Endometrium (tissue), 2 donors: ENCODE measurements around the gene GKN2.
"Not testable (repeated sequence)": the region's sequence is repeated elsewhere in the genome, so short reads cannot be mapped to it uniquely, and the experiment has no call there.

Experiments
- FAIRE-seq: peaks from 2 replicates; lab custom pipeline; 2012; peaks lifted over from hg19 to GRCh38; lab: Jason Lieb, UNC
- donor health status: control.
- donor health status: control.

GKN2 gene

DNA sequence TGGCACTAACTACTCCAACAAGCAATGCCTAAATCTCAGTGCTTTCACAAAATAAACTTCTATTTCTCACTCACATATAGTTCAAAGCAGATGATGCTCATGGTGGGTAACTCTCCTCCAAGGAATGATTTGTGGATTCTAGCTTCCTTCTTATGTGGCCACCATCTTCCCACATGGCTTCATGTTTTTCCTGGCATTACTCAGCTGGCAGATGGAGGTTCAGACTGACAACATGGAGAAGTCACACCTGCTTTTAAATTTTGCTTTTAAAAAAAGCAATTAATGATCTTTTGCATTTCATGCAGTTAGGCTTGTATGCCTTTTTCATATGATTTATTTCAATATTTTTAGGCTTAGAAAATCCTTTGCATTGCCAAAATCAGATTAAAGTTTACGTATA, 6.3 kb upstream of the GKN2 start:
- FAIRE-seq: no peak

DNA sequence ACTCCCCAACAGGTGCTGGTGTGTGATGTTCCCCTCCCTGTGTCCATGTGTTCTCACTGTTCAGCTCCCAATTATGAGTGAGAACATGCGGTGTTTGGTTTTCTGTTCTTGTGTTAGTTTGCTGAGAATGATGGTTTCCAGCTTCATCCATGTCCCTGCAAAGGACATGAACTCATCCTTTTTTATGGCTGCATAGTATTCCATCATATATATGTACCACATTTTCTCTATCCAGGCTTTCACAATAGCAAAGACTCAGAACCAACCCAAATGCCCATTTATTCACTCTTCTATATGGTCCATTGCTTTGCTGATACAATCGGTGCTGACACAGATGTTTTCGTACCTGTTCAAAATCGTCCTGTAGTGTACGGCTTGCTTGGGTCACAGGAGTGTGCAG, 2.7 kb upstream of the GKN2 start:
- FAIRE-seq: not testable (repeated sequence)

DNA sequence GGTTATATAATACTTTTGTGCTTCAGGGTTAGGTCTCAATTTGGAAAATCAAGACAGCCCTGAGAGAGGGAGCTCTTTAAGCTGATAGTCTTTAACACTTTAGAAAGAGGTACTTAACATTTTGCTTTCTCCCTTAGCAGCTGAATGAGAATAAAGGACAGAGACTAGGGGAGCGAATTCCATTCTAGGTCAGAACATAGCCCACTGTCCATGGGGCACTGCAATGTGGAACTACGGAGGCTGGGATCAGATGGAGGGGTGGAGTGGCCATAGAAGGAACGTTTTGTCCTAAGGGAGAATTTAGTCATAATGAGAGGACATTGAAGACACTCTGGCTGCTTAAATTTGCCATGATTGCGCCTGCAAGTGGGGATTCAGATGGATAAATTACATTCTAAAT, 794 bp downstream of the GKN2 start:
- FAIRE-seq: no peak

DNA sequence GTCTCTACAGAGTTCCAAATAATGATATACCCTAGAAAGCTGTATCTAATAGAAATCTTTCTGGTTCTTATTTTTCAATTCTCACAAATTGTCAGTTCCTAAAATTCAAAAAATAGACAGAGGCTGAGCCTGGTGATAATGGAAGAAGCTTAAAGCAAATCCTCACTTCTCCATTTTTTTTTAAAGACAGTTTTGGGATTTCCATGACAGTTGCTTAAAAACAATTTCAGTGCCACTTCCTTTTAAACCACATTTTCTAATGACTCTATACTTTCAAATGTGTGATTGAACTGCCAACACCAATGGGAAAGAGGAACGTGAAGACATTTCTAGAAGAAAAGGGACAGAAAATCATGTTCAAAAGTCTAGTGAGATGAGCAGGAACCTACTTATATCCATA, 4.0 kb downstream of the GKN2 start:
- FAIRE-seq: no peak

DNA sequence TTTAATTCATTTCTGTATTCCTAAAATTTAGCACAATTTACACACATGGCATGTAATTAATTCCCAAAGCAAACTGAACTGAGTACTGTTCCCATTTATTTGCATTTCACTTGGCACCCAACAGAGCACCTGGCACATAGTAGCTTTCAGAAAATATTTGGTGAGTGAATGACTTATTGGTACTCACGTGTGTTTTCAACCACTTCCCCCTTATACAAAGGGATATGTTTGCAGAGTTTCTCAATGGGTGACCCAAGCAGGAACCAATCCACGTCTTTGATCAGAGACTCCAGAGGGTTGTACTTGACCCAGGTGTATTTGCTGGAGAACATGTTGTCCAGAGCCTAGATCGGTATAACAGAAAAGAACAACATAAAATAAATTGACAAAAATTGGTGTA, 6.6 kb downstream of the GKN2 start:
- FAIRE-seq: no peak

DNA sequence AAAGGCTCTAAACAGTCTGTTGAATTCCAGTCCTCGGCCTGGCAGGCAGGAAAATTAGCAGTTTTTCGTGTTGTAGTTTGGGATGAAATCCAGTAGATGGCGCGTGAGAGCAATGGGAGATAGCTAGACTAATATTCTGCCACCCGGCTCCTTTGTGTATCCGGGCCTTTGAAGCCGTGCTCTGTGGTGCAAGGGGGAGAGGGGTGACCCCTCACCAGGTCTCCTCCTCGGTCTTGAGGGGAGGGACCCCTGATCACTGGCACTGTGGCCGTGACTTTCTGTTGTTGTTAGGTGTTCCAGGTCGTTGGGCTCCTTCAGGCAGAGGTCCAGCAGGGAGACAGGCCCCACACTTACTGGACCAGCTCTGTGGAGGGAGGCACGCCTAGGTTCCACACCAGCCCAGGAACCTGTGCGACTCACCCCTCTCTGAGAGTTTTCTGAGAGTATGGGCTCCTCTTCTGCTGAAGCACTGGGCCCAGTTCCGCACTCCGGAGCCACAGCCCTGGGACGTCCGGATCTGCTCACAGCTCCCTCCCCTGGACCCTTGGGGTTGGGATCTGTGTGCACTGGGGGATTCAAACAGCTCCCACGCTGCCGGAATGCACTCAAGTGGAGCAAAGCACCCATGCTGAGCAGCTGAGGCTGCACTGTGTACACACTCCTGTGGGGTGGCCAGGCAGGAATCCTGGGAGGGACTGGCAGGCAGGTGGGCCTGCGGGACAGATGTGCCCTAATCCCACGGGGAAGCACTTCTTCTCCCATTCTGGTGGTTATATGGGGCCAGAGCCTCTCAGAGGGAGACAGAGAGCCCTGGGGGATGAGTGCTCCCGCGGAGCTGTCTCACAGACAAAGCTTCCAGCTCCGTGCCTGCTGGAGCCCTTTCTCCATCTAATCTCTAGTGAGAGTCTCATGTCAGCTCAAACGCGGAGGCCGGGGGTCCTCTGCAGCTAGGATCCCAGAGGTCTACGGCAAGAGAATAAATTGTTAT, 8.8 kb downstream of the GKN2 start:
- FAIRE-seq: peak; percentile 69

DNA sequence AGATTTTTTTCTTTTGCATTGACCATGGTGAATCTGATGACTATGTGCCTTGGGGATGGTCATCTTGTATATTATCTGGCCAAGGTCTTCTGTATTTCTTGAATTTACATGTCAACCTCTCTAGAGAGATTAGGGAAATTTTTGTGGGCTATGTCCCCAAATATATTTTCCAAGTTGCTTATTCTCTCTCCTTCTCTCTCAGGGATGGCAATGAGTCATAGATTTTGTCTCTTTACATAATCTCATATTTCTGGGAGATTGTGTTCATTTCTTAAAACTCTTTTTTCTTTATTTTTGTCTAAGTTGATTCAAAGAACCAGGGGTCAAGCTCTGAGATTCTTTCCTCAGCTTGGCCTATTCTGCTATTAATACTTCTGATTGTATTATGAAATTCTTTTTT, 9.9 kb downstream of the GKN2 start:
- no peak for FAIRE-seq

DNA sequence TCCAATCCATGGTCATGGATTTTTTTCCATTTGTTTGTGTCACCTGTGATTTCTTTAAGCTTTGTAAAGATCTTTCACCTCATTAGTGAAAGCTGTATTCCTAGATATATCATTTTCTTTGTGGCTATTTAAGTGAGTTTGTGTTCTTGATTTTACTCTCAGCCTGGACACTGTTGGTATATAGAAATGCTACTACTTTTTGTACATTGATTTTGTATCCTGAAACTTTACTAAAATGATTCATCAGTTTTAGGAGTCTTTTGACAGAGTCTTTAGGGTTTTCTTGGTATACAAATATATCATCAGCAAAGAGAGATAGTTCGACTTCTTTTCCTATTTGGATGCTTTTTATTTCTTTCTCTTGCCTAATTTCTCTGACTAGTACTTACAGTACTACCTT, 12.3 kb downstream of the GKN2 start:
- FAIRE-seq: no peak

DNA sequence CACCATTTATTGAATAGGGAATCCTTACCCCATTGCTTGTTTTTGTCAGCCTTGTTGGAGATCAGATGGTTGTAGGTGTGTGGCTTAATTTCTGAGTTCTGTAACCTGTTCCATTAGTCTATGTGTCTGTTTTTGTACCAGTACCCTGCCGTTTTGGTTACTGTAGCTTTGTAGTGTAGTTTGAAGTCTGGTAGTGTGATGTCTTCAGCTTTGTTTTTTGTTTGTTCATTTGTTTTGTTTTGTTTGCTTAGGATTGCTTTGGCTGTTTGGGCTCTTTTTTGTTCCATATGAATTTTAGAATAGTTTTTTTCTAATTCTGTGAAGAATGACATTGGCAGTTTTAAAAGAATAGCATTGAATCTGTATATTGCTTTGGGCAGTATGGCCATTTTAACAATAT, 12.7 kb downstream of the GKN2 start:
- no peak for FAIRE-seq

DNA sequence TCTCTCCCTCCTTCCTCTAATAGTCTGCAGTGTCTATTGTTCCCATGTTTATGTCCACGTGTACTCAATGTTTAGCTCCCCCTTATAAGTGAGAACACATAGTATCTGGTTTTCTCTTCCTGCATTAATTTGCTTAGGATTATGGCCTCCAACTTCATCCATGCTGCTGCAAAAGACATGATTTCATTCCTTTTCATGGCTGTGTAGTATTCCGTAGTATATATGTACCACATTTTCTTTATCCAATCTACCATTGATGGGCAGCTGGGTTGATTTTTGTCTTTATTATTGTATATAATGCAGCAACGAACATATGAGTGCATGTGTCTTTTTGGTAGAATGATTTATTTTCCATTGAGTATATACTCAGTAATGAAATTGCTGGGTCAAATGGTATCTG, 13.8 kb downstream of the GKN2 start:
- FAIRE-seq: no peak

DNA sequence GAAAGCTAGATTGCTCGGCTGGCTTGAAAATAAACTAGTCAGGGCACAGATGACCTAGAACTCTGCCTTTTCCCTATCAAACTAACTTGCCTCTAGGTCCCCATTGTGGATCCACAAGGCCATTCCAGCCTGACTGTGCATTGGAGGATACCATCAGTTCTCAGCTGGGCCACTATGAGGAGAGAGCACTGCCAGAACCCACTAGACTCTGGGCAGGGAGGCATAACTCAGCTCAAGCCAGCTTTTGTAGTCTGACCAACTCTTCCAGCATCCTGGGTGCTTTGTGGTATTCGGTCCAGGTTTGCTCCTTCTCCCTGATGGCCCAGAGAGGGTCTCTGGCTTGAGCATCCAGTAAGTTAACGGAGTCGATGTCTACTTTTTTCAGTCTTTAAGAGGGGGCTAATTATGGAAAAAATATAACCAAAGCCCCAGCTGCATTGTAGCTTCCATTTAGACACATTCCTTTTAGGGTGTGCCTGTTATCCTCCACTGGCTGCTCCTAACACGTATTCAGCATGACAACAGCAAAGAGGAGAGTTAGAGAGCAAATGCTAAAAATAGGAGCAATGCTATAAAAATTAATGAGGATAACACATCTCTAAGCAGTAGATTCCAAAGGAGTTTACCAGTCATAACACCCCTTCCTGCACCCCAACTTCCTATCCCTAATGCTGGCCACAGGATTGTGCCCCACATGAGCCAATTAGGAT, 15.2 kb downstream of the GKN2 start:
- FAIRE-seq: no peak

DNA sequence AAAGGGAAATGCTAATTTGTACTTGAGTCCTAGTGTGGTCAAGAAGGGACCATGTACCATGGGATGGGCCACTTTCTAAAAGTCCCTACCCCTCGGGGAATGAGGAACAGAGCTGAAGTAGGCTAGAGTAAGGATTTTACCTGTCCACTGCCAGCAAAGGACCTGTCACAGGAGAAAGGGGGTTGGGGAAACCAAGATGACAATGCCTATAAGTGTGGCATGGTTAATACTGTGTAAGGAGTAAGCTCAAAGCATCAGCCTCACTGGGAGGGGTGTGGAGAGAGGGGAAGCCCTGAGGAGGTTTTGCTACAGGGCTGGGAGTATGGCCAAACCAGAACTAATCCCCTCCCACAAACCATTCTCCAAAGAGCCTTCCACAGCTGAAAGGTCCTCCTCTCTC, 15.8 kb downstream of the GKN2 start:
- no peak for FAIRE-seq

DNA sequence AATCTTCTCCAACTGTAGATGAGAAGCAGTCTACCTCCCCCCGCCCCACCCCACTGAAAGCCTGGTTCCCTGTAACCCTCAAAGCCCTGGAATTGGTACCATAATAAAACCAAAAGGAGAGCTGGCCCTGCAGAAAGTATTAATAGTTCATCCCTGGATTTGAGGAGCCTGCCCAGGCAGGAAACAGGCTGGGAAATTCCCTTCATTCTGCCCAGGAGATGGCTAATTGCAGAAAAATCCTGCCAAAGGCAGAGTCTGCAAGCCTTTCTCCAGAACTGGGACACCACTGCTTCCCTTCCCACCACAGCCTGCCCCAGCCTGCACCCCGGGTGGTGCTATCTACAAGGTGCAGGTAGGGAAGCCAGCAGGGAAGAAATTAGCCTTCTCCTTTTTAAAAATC, 16.3 kb downstream of the GKN2 start:
- no peak for FAIRE-seq

DNA sequence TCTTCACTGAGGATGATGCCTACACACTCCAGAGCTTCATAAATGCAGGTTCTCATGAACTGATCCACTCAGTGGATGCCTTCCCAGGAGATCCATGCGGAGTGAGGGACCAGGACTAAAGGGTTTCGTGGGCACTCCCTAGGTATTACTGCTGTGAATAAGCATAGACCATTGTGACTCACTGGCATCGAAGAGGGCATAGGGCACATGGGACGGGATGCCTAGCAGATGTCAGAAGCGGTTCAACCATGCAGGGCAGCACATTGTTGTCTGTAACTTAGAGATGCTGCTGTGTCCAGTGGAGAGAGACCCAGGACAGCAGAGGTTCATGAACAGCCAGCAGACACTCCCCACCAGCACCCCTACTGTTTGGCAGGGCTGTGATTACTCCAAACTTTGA, 17.2 kb downstream of the GKN2 start:
- no peak for FAIRE-seq

DNA sequence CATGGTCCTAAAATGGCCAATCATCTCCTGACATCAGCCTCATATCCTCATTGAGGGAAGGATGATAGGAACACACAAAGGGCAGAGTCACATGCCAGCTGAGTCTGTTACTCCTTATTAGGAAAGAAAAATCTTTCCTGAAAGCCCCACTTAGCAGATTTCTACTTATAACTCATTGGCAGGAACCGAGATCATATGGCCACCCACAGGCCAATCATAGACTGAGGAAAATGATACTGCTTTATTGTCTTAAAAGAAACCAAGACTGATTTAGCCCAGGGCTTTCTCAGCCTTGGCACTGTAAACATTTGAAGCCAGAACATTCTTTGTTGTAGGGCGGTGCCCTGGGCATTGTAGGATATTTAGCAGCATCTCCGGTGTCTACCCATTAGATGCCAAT, 18.7 kb downstream of the GKN2 start:
- FAIRE-seq: no peak

DNA sequence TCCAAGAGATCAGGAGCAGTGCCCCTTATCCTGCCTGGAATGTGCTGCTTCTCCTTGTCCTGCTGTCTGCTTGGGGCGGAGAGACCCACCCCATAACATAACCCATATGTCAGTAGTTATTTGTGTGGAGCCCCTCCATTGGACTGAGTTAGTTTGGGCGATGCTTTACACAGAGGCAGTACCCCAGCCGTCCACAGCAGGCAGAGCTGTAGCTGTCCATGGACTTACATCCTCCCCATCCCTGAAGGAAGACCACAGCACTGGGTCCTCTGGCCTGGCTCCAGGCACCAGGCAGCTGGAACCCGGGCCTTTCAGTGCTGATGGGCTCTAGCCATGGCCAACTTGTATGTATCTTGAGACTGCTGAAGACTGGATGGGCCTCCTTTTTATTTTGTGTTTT, 20.3 kb downstream of the GKN2 start:
- FAIRE-seq: no peak

DNA sequence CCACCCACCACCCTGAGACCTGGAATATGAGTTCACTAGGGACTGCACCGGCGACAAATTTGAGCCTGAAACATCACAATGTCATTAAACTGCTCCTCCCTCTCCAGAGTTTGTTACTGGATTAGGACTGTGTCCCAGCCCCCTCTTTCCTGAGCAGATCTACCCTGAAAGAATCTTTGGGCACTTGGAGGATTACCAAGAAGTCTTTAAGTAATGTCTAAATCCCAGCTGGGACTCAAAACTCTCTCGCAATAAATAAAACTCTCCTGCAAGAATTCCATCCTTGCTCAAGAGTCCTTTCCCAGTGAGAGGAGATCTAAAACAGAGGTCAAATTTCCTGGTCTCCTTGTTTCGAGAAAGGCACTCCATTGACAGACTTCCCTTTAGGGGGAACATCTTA, 20.9 kb downstream of the GKN2 start:
- FAIRE-seq: no peak

DNA sequence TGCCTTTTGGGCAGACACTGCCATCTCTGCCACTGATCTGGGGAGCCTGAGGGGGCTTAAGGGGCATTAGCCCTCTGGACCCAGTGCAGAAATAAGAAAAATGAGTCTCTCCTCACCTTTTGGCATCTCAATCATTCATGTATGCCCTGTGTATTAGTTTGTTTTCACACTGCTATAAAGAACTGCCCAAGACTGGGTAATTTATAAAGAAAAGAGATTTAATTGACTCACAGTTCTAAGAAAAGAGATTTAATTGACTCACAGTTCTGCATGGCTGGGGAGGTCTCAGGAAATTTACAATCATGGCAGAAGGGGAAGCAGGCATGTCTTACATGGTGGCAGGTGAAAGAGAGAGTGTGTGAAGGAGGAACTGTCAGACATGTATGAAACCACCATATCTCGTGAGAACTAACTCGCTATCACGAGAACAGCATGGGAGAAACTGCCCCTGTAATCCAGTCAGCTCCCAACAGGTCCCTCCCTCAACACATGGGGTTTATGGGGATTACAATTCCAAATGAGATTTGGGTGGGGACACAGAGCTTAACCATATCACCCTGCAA, 21.5 kb downstream of the GKN2 start:
- FAIRE-seq: no peak

DNA sequence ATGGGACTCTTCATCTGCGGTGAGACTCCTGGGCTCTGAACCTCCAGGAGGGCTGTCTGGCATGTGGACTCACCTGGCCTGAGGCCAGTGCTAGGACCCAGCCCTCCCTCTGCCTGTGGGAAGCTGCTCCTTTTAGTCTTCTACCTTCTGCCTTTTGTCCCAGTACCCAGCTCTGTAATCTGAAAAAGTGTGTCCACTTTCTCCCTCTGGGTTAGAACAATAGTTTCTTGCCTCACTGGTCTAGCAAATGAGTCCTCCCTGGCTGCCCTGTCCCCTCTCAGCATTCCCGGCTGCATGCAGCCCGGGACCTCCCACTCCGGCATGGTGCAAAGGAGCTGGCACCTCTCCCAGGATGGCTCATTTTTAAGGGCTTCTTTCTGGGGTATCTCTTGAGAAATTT, 25.9 kb downstream of the GKN2 start:
- no peak for FAIRE-seq

DNA sequence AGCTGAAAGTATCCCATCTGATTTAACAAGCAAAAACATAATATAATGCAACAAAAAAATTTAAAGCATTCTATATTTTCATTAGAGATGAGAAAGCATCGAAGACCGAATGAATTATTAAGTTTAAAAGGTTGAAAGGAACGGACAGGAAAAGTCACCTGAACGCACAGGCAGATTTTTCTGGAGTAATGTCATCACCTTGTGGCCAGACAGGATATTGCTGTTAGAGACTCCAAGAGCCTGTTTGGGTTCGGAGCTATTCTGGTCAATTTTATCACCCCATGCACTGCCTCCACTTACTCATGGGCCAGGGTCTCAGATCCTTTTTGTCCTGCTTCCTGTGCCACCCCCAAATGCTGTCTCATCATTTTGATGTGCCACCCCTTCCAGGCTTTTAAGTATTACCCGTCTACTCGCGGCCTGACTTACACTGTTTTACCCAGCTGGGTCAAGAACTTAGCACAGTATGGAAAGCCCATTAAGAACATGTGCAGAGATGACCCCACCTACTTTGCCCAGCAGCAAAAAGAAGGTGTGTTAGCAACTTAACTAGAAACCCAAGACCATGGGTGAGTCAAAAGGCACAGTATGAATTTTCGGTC, 27.3 kb downstream of the GKN2 start:
- FAIRE-seq: peak; percentile 12

DNA sequence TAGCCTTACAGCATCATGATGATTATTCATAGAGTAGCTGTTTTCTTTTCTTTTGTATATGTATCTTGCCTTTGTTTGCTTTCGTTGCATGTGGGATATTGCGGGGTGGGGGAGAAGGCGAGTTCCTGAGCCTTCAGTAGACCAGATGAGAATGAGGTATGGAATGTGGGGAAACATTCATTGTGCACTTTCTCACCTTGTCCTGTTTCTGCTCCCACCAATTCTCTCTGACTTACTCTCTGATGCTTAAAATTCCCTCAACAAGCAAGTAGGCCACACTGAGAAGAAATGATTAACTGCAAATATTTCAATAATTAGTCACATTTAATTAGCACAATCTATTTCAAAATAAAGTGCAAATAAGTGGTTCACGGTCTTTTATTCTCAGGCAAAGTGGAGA, 31.0 kb downstream of the GKN2 start:
- FAIRE-seq: no peak

DNA sequence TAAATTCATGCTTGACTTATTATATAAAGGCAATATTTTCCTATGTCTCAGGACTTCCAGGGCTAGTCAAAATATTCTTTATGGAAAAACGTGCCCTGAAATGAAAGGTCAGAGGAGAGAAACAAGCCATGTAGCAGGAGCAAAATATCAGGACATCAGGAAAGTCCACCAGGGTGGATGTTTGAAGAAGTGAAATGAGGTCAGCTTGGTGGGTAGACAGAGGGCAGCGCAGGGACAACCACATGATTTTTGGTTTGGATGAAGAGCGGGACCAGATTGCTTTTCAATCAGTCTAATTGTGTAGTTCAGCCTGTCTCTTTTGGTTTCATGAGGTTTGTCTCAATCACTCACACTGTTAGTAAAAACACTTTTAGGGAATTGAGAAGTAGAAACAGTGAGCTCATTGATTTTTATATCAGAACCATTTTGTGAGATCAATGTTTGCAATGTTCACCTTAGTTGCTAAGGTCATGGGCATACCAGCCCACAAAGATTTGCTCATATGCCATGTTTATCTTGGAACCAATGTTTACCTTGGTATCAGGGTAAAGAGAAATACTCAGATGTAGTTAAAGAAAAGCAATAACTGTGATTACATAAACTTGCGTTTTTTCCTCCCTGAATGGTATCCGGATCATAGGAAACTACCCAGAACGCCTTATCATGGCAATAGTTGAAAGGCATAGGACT, 32.1 kb downstream of the GKN2 start:
- FAIRE-seq: no peak
